Neural cell (in vitro differentiated cells): ENCODE data around the gene FRK. TPM values are rescaled to one million over a fixed set of nuclear protein-coding genes. Genes with fewer than 3 reads are reported as not detected.

Experiments used
- H2AFZ ChIP-seq: fragments of 200-600, 300-800 bp; sonication (generic), shearing (Covaris generic); 2 replicates; pipeline ENCODE4 v1.6.0; 2014; ENCODE audit warnings: low read depth, mild to moderate bottlenecking, antibody characterized with exemption, low read length, moderate library complexity
- H3F3A ChIP-seq: fragments of 200-600 bp; shearing (Covaris generic); 2 replicates; pipeline ENCODE4 v1.6.1; 2016; ENCODE audit warnings: mild to moderate bottlenecking, moderate library complexity, mixed read lengths, antibody characterized with exemption, low read length; ENCODE audit not compliant: insufficient read depth, poor library complexity, severe bottlenecking
- H3K27ac ChIP-seq: fragments of 200-600, 300-800 bp; sonication (generic), shearing (Covaris generic); 2 replicates; pipeline ENCODE4 v1.5.1; 2014; ENCODE audit warnings: mild to moderate bottlenecking, low read length, moderate library complexity
- H3K27me3 ChIP-seq: fragments of 300-800, 200-600 bp; sonication (generic), shearing (Covaris generic); 2 replicates; pipeline ENCODE4 v1.6.0; 2014; ENCODE audit warnings: mild to moderate bottlenecking, low read depth, low read length, moderate library complexity; ENCODE audit not compliant: insufficient read depth
- H3K36me3 ChIP-seq: fragments of 300-800, 200-600 bp; sonication (generic), shearing (Covaris generic); 2 replicates; pipeline ENCODE4 v1.5.1; 2014; ENCODE audit warnings: mild to moderate bottlenecking, antibody characterized with exemption, low read length, moderate library complexity; ENCODE audit not compliant: insufficient read depth
- H3K4me2 ChIP-seq: fragments of 300-800, 200-600 bp; sonication (generic), shearing (Covaris generic); 2 replicates; pipeline ENCODE4 v1.6.0; 2014; ENCODE audit warnings: mild to moderate bottlenecking, low read length
- H3K4me3 ChIP-seq: fragments of 300-800, 200-600 bp; sonication (generic), shearing (Covaris generic); 2 replicates; pipeline ENCODE4 v1.5.1; 2014; ENCODE audit warnings: mild to moderate bottlenecking, low read length, moderate library complexity
- H3K79me2 ChIP-seq: fragments of 200-600 bp; shearing (Covaris generic); replicated peaks from 2 replicates; pipeline ENCODE4 v1.6.0; 2014; ENCODE audit warnings: mild to moderate bottlenecking, low read length, moderate library complexity; ENCODE audit not compliant: insufficient read depth
- H3K9ac ChIP-seq: fragments of 300-800, 200-600 bp; sonication (generic), shearing (Covaris generic); 2 replicates; pipeline ENCODE4 v1.6.1; 2016; ENCODE audit warnings: mild to moderate bottlenecking, low read length, mixed read lengths
- H3K9me2 ChIP-seq: fragments of 200-600 bp; shearing (Covaris generic); 2 replicates; pipeline ENCODE4 v1.6.1; 2016; ENCODE audit warnings: mild to moderate bottlenecking, low read length, mixed read lengths; ENCODE audit not compliant: insufficient read depth
- H3K9me3 ChIP-seq: fragments of 200-600, 300-800 bp; sonication (generic), shearing (Covaris generic); 2 replicates; pipeline ENCODE4 v1.6.1; 2016; ENCODE audit warnings: mild to moderate bottlenecking, mixed run types, low read length, moderate library complexity, mixed read lengths
- H4K20me1 ChIP-seq: fragments of 200-600 bp; shearing (Covaris generic); 2 replicates; pipeline ENCODE4 v1.6.1; 2016; ENCODE audit warnings: mild to moderate bottlenecking, mixed run types; ENCODE audit not compliant: insufficient read depth
- CTCF ChIP-seq: fragments of 450-650 bp; IDR thresholded peaks from 2 replicates; pipeline ENCODE4 v1.5.1; 2014; ENCODE audit warnings: antibody characterized with exemption, mild to moderate bottlenecking, moderate library complexity; ENCODE audit not compliant: poor library complexity, severe bottlenecking
- EP300 ChIP-seq: fragments of 450-650 bp; conservative IDR thresholded peaks from 2 replicates; pipeline ENCODE4 v1.6.1; 2014; ENCODE audit warnings: antibody characterized with exemption, mild to moderate bottlenecking, moderate library complexity; ENCODE audit not compliant: poor library complexity, severe bottlenecking
- EZH2 ChIP-seq: fragments of 200-600, 300-800 bp; shearing (Covaris generic), sonication (generic); IDR thresholded peaks from 2 replicates; pipeline ENCODE4 v1.6.1; 2014; ENCODE audit warnings: antibody characterized with exemption, low read length, borderline replicate concordance, mild to moderate bottlenecking; ENCODE audit not compliant: insufficient read depth, poor library complexity, severe bottlenecking
- MXI1 ChIP-seq: fragments of 450-650 bp; conservative IDR thresholded peaks from 2 replicates; pipeline ENCODE4 v1.6.1; 2014; ENCODE audit warnings: antibody characterized with exemption, mild to moderate bottlenecking; ENCODE audit not compliant: poor library complexity, severe bottlenecking
- POLR2AphosphoS5 ChIP-seq: IDR thresholded peaks from 2 replicates; pipeline ENCODE4 v1.6.1; 2012
- RAD21 ChIP-seq: fragments of 450-650 bp; conservative IDR thresholded peaks from 2 replicates; pipeline ENCODE4 v1.6.1; 2014; ENCODE audit warnings: antibody characterized with exemption, mild to moderate bottlenecking, moderate library complexity
- REST ChIP-seq: IDR thresholded peaks from 2 replicates; pipeline ENCODE4 v1.6.1; 2012; ENCODE audit warnings: borderline replicate concordance
- SMC3 ChIP-seq: fragments of 450-650 bp; conservative IDR thresholded peaks from 2 replicates; pipeline ENCODE4 v1.6.1; 2014; ENCODE audit warnings: antibody characterized with exemption, mild to moderate bottlenecking, moderate library complexity; ENCODE audit not compliant: poor library complexity
- TAF1 ChIP-seq: IDR thresholded peaks from 2 replicates; pipeline ENCODE4 v1.6.1; 2012; ENCODE audit warnings: low read depth
- polyA plus RNA-seq: library from polyadenylated mRNA; depleted of rRNA; stranded (reverse); fragments of >200 nt; gene quantifications from 2 replicates; pipeline ENCODE4 v1.2.3, GENCODE V29; 2014

FRK gene
- polyA plus RNA-seq, 1 donor from 2014 or later, result not detected

- no peaks in the 10 kb centered on the region for H3K9me3 ChIP-seq
- H3K27ac ChIP-seq, result no peak overlapping the region
- no peak overlapping the region for H3K9ac ChIP-seq
- H3K27me3 ChIP-seq, result no peaks in the 10 kb centered on the region
- no peaks in the 10 kb centered on the region for H3F3A ChIP-seq
- no peak overlapping the region for H2AFZ ChIP-seq
- TF ChIP-seq MXI1 (no peak), RAD21 (no peak), EZH2 (no peak), POLR2AphosphoS5 (no peak), TAF1 (no peak)
- H3K4me2 ChIP-seq, result no peak overlapping the region
- H3K4me3 ChIP-seq, result no peak overlapping the region
- H3K9me2 ChIP-seq, result no peaks in the 10 kb centered on the region
- H4K20me1 ChIP-seq, result no peaks in the 10 kb centered on the region
- no peaks in the 10 kb centered on the region for H3K36me3 ChIP-seq
- no peaks in the 10 kb centered on the region for H3K79me2 ChIP-seq
Measured at GRCh38 chr6:116070616-116071389, 10.1 kb upstream of the FRK start.

- H3K79me2 ChIP-seq, result no peaks in the 10 kb centered on the region
- no peaks in the 10 kb centered on the region for H3K36me3 ChIP-seq
- no peaks in the 10 kb centered on the region for H3F3A ChIP-seq
- H3K9me3 ChIP-seq, result no peaks in the 10 kb centered on the region
- H3K4me2 ChIP-seq, result no peak overlapping the region
- H3K9ac ChIP-seq, result no peak overlapping the region
- H4K20me1 ChIP-seq, result no peaks in the 10 kb centered on the region
- no peak overlapping the region for H3K4me3 ChIP-seq
- H3K27ac ChIP-seq, result no peak overlapping the region
- H3K27me3 ChIP-seq, result no peaks in the 10 kb centered on the region
- TF ChIP-seq EP300 (no peak), POLR2AphosphoS5 (no peak), SMC3 (no peak), RAD21 (no peak), TAF1 (no peak), EZH2 (no peak), MXI1 (no peak), CTCF (no peak), REST (no peak)
- no peak overlapping the region for H2AFZ ChIP-seq
- H3K9me2 ChIP-seq, result no peaks in the 10 kb centered on the region
Measured at GRCh38 chr6:116070101-116070500, 9.4 kb upstream of the FRK start.
